ENCODE results near the gene CCDC40.
"Not testable (repeated sequence)": the region's sequence is repeated elsewhere in the genome, so short reads cannot be mapped to it uniquely, and the experiment has no call there.

Gene CCDC40

DNA sequence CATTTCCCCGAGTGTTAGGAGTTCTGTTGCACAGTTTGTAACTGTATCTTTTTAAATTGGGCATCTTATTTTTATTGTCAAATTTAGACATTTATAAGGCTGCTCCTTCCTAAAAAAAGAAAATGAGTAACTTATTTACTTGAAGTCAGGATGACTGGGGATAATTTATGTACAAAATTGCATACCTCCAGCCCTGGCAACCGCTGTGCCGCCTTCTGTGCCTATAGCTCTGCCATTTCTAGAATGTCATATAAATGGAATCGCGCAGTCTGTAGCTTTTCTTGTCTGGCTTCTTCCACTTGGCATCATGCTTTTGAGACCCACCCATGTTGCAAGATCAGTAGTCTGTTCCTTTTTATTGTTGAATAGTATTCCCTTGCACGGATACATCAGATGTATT lies 36.0 kb downstream of the CCDC40 start:
- DNase-seq (ENCODE audit: insufficient read length, low spot score), result no peak
- FAIRE-seq, result no peak

DNA sequence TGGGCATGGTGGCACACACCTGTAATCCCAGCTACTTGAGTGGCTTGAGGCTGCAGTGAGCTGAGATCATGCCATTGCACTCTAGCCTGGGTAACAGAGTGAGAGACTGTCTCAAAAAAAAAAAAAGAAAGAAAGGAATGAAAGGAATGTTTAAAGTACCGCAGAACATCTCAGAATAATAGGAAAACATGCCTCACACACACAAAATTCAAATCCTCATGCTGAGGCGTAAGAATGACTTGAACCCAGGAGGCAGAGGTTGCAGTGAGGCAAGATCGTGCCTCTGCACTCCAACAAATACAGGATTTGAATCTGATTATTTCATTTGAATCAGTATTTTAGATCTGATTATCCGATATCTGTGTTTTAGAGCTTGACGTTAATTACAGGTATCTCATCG lies 43.6 kb downstream of the CCDC40 start:
- FAIRE-seq, result no peak
- DNase-seq (ENCODE audit: insufficient read length, low spot score), result no peak

DNA sequence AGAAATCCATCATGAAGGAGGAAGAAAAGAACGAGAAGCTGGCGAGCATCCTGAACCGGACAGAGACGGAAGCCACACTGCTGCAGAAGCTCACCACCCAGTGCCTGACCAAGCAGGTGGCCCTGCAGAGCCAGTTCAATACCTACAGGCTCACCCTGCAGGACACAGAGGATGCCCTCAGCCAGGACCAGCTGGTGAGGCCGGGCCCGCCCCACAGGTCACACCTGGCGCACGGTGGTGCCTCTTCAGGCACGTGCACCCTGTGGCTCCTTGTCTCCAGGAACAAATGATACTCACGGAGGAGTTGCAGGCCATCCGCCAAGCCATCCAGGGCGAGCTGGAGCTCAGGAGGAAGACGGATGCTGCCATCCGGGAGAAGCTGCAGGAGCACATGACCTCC lies 45.2 kb downstream of the CCDC40 start:
- DNase-seq (ENCODE audit: insufficient read length, low spot score), result no peak
- FAIRE-seq, result no peak

DNA sequence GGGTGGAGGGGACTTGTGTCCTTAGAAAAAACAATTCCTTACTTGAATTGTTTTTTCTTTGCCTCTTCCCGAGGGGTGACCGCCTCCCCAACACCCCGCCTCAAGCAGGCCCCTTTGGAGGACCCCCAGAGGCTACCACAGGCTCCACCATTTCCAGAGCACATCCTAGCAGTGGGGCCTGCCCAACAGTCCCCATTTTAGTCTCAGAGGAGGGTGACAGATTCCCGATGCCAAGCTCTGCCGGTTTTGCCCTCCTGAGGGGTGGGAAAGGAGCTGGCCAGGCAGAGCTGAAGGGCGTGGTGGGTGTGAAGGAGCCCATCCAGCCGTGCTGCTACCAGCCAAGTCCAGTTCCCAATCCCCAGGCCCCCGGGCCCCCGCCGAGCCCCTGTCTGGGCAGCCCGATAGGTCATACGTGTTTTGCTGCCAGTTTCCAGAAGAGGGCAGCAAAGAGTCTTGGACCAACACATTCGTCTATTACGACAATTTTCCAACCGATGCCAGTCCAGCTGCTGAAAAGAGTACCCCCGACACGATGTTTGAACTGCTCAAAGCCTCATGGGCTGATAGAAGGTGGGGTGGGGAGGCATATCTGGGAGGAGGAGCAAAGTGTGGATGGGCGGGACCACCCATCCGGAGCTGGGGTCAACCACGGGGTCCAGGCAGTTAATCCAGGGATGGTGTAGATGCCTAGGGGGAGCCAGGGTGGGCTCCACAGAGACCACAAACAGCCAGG lies 46.1 kb downstream of the CCDC40 start:
- FAIRE-seq (peak; percentile 88), DNase-seq (ENCODE audit: insufficient read length, low spot score) (peak; percentile 78)

DNA sequence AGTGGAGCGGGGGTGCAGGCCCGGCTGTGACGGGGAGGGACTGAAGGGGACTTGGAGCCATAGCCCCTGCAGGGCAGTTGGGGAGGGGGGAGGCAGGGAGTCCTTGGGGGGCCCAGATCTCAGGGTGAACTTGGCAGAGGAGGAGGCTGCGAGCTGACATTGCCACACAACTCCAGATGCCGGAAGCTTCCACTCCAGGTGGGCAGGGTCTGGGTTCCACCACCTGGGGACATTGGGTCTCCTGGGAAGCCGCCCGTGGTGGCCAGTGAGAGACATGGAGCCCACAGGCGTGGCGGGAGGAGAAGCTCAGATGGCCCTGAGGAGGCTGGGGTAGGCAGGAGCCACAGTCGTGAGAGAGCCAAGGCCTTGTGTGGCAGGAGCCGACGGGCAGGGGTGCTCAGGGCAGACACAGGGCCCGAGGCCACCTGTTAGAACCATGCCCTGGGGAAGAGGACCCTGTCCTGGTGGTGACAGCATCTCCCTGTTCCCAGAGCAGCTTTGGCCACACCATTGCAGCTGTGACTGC lies 46.8 kb downstream of the CCDC40 start:
- DNase-seq (ENCODE audit: insufficient read length, low spot score), result no peak

DNA sequence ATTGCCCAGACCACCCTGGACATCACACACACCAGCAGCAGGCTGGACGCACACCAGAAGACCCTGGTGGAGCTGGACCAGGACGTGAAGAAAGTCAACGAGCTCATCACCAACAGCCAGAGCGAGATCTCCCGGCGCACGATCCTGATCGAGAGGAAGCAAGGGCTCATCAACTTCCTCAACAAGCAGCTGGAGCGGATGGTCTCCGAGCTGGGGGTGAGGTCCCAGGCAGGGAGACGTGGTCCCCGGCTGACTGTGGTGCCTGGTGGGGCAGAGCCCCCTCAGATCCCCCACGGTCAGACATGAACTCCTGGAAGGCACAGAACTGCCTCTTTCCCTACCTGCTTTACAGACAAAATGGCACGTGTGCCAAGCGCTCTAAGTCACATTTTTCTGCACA lies 48.3 kb downstream of the CCDC40 start:
- FAIRE-seq, result no peak
- no peak for DNase-seq (ENCODE audit: insufficient read length, low spot score)

More for the DNA sequence above, 46.8 kb downstream of the CCDC40 start:
- FAIRE-seq, result no peak

DNA sequence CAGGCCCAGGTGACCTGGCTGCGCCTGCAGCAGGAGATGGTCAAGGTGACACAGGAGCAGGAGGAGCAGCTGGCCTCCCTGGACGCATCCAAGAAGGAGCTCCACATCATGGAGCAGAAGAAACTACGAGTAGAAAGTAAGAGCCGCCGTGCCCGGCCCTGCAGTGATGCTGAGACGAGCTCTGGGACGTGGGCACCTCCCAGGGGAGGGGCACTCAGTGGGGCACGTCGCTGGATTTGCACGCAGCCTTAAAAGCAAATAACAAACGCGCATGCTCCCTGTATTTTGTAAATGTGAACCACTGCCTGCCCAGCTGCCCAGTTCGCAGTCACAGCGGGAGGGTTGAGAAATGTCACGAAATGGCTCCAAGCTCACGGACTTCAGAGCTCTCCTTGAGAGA lies 49.6 kb downstream of the CCDC40 start:
- no peak for FAIRE-seq
- no peak for DNase-seq (ENCODE audit: insufficient read length, low spot score)

DNA sequence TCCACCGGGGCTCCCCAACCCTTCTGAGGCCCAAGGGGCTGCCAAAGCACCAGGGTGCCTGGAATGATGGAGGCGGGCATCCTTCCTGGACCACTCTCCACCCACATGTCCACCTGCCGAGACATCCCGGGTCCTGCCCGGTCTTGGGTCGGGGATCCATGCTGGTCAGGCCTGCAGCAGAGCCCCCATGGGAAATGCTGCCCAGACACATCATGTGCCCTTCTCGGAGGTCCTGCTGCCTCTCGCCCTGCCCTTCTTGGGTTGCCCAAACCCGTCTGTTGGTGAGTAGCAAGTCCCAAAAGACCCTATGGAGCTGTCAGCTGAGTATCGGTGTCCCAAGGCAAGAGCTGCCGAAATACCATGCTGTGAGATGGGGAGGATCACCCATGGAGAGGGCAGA lies 50.2 kb downstream of the CCDC40 start:
- FAIRE-seq, result no peak
- DNase-seq (ENCODE audit: insufficient read length, low spot score), result no peak

DNA sequence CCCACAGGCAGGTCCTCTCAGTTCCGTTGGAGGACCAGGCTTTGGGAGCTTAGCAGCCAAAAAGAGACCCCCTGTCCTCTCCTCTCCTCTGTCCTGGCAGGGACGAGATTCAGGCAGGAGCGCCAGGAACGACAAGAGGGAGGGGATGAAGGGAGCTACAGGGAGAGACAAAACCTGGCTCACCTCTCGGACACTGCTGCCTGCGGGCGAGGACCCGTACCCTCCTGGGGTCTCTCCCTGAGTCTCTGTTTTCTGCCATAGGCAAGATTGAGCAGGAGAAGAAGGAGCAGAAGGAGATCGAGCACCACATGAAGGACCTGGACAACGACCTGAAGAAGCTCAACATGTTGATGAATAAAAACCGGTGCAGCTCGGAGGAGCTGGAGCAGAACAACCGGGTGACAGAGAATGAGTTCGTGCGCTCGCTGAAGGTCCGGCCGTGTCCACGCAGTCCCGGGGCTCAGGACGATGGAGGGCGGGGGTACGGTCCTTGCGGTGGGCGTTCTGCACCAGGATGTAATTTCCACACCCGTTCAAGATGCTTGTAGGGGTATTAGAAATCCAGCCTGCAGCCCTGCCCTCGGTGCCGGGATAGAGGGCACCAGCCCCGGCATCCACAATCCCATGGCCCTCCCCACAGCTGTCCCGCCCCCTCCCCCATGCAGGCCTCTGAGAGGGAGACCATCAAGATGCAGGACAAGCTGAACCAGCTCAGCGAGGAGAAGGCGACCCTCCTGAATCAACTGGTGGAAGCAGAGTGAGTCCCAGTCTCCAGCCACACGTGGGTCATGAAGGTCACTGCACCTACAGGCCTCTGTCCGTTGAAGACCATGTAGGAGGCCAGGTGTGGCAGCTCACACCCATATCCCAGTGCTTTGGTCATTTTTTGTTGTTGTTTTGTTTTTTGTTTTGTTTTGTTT lies 51.2 kb downstream of the CCDC40 start:
- no peak for FAIRE-seq
- no peak for DNase-seq (ENCODE audit: insufficient read length, low spot score)

DNA sequence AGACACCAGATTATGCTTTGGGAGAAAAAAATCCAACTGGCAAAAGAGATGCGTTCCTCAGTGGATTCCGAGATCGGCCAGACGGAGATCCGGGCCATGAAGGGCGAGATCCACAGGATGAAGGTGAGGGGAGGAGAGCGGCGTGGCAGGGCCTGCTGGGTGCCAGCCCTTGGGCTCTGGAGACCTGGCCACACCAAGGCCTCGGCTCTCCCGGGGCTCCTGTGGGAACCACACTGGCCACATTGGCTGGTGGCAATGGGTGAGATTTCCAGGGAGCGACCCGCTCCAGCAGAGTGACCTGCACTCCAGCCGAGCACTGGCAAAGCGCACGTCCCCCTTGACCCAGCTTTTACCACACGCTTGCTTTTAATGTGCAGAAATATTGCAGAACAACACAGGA lies 53.3 kb downstream of the CCDC40 start:
- no peak for FAIRE-seq

DNA sequence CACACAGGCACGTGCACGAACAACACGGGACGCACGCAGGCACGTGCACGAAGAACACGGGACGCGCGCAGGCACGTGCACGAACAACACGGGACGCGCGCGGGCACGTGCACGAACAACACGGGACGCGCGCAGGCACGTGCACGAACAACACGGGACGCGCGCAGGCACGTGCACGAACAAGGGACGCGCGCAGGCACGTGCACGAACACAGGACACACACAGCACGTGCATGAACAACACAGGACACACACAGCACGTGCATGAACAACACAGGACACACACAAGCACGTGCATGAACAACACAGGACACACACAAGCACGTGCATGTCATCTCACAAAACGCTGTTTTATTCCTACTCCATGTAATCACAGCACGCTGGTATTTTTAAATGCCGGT lies 53.7 kb downstream of the CCDC40 start:
- DNase-seq (ENCODE audit: insufficient read length, low spot score), result not testable (repeated sequence)
- peak; percentile 98 for FAIRE-seq

More for the DNA sequence above, 53.3 kb downstream of the CCDC40 start:
- no peak for DNase-seq (ENCODE audit: insufficient read length, low spot score)

DNA sequence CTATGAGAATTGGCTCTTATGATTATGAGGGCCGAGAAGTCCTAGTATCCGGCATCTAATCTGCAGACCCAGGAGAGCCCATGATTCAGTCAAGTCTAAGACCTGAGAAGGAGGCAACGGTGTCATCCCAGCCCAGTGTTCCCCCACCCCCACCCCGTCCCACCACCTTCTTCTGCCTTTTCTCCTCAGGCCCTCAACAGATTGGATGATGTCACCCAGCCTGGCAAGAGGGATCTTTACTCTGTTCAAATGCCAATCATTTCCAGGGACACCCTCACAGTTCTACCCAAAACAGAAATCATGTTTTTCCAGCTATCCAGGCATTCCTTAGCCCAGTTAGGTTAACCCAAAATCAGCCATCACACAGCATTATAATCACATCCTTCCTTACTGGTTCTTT lies 54.9 kb downstream of the CCDC40 start:
- DNase-seq (ENCODE audit: insufficient read length, low spot score) (no peak), FAIRE-seq (no peak)

DNA sequence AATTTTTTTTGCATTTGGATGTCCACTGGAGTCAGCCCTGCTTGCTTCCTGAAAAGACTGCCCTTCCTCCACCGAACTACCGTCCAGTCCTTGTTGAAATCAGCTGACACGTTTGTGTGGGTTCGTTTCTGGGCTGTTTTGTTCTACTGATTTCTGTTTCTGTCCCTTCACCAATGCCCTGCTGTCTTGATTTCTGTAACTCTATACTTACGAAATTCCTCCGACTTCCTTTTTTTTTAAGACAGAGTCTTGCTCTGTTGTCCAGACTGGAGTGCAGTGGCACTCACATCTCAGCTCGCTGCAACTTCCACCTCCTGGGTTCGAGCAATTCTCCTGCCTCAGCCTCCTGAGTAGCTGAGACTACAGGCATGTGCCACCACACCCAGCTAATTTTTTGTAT lies 56.5 kb downstream of the CCDC40 start:
- no peak for DNase-seq (ENCODE audit: insufficient read length, low spot score)
- no peak for FAIRE-seq

DNA sequence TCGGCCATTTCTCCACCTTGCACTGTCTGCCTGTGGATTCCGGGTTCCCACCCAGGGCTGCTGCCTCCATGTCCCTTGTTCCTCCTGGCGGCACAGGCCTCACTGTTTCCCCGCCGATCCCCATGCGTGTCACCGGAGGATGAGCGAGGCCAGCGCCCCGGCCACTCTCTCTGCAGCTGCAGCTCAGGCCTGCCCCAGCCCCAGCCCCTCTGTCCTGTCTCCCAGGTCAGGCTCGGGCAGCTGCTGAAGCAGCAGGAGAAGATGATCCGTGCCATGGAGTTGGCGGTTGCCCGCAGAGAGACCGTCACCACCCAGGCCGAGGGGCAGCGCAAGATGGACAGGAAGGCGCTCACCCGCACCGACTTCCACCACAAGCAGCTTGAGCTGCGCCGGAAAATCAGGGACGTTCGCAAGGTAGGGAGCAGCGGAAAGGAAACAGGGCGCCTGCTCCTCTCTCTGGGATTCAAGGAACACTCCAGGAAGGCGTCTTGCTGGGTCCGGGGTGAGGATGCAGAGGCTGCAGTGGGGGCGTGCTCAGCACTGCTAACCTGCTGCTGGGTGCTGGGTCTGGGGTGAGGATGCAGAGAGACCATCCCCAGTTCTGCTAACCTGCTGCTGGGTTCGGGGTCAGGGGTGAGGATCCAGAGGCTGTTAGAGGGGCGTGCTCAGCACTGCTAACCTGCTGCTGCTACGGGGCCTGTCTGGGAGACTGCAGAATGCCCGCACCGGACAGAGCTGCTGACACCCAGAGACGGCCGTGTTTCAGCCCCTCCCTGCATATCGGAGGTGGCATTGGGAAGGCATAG lies 58.8 kb downstream of the CCDC40 start:
- DNase-seq (ENCODE audit: insufficient read length, low spot score), result no peak

DNA sequence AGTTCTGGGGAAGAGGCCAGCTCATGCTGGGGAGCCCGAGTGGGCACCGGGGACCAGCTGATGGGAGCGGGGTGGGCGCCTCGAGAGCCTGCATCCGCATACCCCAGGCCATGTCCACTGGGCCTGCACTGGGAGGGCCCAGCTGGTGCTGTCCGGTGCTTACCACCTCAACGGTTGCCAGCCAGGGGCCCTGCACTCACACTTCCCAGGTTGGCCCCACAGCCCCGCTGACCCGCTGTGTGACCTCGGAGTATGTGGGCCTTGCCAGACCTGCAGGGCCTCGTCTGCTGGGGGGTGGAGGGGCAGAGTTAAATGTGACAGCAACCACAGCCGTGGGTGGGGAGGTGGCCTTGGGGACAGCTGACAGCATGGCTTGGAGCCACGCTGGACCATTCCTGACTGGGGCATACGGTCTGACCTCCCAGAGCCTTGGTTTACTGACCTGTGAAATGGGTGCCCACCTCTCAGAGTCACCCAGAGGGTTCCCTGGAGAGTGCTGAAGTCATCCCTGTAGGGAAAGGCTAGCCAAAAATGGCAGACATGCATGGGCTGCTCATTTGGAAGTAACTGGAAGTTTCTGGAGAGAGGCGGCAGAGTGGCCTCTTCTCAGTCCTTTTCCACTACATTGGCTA lies 59.5 kb downstream of the CCDC40 start:
- no peak for FAIRE-seq
- no peak for DNase-seq (ENCODE audit: insufficient read length, low spot score)

More for the DNA sequence above, 58.8 kb downstream of the CCDC40 start:
- no peak for FAIRE-seq

DNA sequence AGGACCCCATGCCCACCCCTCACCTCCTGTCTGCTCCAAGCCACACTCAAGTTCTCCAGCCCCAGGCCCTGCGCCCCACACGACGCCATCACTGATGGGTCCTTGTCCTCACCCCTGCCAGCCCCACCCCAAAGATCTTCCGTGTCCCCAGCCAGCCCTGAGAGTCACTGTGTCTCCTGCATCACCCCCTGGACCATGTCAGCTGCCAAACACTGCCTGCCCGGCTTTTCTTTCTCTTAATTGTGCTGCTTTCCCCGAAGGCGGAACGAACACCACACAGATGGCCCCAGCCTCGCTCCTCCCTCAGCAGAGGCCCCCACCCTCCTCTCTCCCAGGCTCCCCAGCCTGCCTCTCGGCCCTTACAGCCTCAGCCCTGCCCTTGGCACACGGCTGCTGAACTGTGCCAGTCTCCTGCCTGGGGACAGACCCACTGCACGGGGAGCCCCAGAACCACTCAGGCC lies 60.1 kb downstream of the CCDC40 start:
- DNase-seq (ENCODE audit: insufficient read length, low spot score), result no peak

DNA sequence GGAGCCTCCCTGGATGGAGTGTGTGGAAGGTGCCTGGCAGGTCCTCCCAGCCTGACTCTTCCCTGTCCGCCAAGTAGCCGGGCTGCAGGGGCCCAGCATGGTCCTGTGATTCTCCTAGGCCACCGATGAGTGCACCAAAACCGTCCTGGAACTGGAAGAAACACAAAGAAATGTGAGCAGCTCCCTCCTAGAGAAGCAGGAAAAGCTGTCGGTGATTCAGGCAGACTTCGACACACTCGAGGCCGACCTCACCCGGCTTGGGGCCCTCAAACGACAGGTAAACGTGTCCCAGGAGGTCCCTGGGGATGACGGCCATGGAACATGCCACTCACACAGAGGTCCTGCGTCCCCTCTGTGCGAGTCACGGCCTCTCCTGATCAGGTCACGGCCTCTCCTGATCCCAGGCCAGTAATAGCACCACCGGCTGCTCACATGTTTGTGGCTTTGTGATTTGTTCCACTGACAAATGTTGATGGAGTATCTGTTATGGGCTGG lies 60.7 kb downstream of the CCDC40 start:
- no peak for FAIRE-seq
- DNase-seq (ENCODE audit: insufficient read length, low spot score), result no peak

More for the DNA sequence above, 60.1 kb downstream of the CCDC40 start:
- FAIRE-seq, result no peak

DNA sequence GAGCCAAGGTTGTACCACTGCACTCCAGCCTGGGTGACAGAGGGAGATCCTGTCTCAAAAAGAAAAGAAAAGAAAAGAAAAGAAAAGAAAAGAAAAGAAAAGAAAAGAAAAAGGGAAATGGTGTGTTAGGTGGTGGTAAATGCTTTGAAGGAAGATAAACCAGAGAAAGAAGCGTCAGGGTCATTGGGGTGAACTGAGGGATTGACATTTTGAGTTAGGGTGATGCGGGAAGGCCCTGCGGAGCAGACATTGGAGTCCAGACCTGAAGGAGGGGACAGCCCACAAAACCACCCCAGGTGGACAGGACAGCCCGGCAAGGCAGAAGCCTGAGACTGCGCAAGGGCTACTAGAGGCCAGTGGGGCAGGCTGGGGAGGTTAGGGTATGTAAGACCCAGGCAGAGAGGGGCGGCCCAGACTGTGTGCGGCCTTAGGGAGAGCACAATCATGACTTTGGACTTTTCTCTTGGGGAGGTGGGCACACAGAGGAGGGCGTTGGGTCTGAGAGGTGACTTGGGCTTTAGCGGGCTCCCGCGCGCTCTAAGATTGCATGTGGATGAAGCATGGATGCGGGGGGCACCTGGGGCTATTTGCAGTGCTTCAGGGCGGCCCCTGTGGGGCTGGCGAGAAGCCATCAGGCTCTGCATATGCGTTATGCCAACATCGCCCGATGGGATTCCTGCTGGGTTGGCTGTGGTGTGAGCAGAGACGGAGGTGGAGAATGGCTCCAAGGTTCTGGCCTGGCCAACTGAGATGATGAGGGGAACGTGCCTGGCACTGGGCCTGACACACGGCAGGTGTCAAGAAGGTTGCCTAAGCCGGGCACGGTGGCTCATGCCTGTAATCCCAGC lies 61.6 kb downstream of the CCDC40 start:
- DNase-seq (ENCODE audit: insufficient read length, low spot score) (no peak), FAIRE-seq (no peak)

Data from HTR-8/SVneo (cell line).